Naive thymus-derived CD4-positive, alpha-beta T cell (primary cell): ENCODE results near the gene SCN9A. TPM values are rescaled to one million over a fixed set of nuclear protein-coding genes. Genes with fewer than 3 reads are reported as not detected.

Source experiments
- ATAC-seq: fragments of 150-1000 bp; cut with Tn5 transposase; 2 replicates; pipeline ENCODE4 v1.10.0; 2021; ENCODE audit warnings: mild to moderate bottlenecking, moderate library complexity
- CTCF ChIA-PET: fragments of 350-600 bp; sonication (Branson Sonifier 250); formaldehyde crosslinking; loops from one replicate; lab custom pipeline; 2021; ENCODE audit warnings: antibody characterized with exemption; lab: Charles Lee
- POLR2A ChIA-PET: fragments of 350-600 bp; sonication (Branson Sonifier 250); formaldehyde crosslinking; loops from one replicate; lab custom pipeline; 2021; ENCODE audit warnings: antibody characterized with exemption, inconsistent platforms; lab: Charles Lee
- DNase-seq, 9 donors: peaks; one replicate each; pipeline versions ENCODE4 v3.0.0 to v3.0.0-alpha.2; 2020 to 2022; ENCODE audit warnings: mixed read lengths in 1 of 9
- H3K27ac ChIP-seq: one replicate; pipeline ENCODE4 v1.7.0; 2013; ENCODE audit warnings: mild to moderate bottlenecking, low read depth, low read length, moderate library complexity
- H3K27me3 ChIP-seq, 2 donors: one replicate each; pipeline ENCODE4 v1.7.0; 2013; ENCODE audit warnings: low read length in 2 of 2, mild to moderate bottlenecking in 2 of 2, moderate library complexity in 2 of 2; ENCODE audit not compliant: control insufficient read depth in 2 of 2, insufficient read depth in 2 of 2
- H3K36me3 ChIP-seq, 3 experiments: 1 replicate in 2 of 3; 2 replicates in 1 of 3; pipeline ENCODE4 v1.7.0; 2013; ENCODE audit warnings: low read length in 3 of 3, mild to moderate bottlenecking in 3 of 3, moderate library complexity in 1 of 3; ENCODE audit not compliant: insufficient read depth in 3 of 3, control insufficient read depth in 2 of 3
- H3K4me1 ChIP-seq, 2 donors: one replicate each; pipeline ENCODE4 v1.7.0; 2013; ENCODE audit warnings: low read length in 2 of 2, mild to moderate bottlenecking in 2 of 2, moderate library complexity in 1 of 2; ENCODE audit not compliant: control insufficient read depth in 2 of 2, insufficient read depth in 2 of 2
- H3K4me3 ChIP-seq: 2 replicates; pipeline ENCODE4 v1.7.0; 2013; ENCODE audit warnings: mild to moderate bottlenecking, low read length
- H3K9me3 ChIP-seq, 3 experiments: 1 replicate in 2 of 3; 2 replicates in 1 of 3; pipeline ENCODE4 v1.7.0; 2013; ENCODE audit warnings: low read length in 3 of 3; ENCODE audit not compliant: control insufficient read depth in 2 of 3
- H3K27ac Mint-ChIP-seq, 9 donors: one replicate each; pipeline ENCODE4 v1.8.0; 2020 to 2022; ENCODE audit warnings: mixed read lengths in 9 of 9, mild to moderate bottlenecking in 8 of 9, moderate library complexity in 5 of 9, inconsistent platforms in 2 of 9
- H3K27me3 Mint-ChIP-seq, 5 donors: one replicate each; pipeline ENCODE4 v1.8.0; 2021 to 2022; ENCODE audit warnings: mixed read lengths in 5 of 5, mild to moderate bottlenecking in 1 of 5
- H3K36me3 Mint-ChIP-seq, 5 donors: one replicate each; pipeline ENCODE4 v1.8.0; 2020 to 2022; ENCODE audit warnings: mixed read lengths in 5 of 5, mild to moderate bottlenecking in 3 of 5, inconsistent platforms in 1 of 5
- H3K4me1 Mint-ChIP-seq, 7 donors: one replicate each; pipeline ENCODE4 v1.8.0; 2020 to 2022; ENCODE audit warnings: mixed read lengths in 7 of 7, mild to moderate bottlenecking in 3 of 7, inconsistent platforms in 1 of 7
- H3K4me3 Mint-ChIP-seq, 10 donors: one replicate each; pipeline ENCODE4 v1.8.0; 2020 to 2022; ENCODE audit warnings: mild to moderate bottlenecking in 10 of 10, mixed read lengths in 10 of 10, moderate library complexity in 6 of 10, inconsistent platforms in 2 of 10
- H3K9me3 Mint-ChIP-seq, 11 donors: one replicate each; pipeline ENCODE4 v1.8.0; 2020 to 2022; ENCODE audit warnings: mixed read lengths in 11 of 11, mild to moderate bottlenecking in 4 of 11, inconsistent platforms in 1 of 11, moderate library complexity in 1 of 11
- intact Hi-C, 2 donors: fragments of 100-400 bp; cut with micrococcal nuclease; formaldehyde crosslinking; loops; one replicate each; pipeline ENCODE4 v1.15.1; 2023
- polyA plus RNA-seq, 2 donors: library from polyadenylated mRNA; unstranded; fragments of 300-500 nt; fragmentation: Illumina TruSeq; gene quantifications; one replicate each; pipeline ENCODE4 v1.2.3, GENCODE V29; 2021
- total RNA-seq, 6 experiments: library from RNA in 5 of 6; stranded (reverse) in 5 of 6; gene quantifications; 1 replicate in 5 of 6; 2 replicates in 1 of 6; pipeline ENCODE4 v1.2.3 and lab custom pipeline; 2021 to 2026

Gene SCN9A
- total and polyA plus RNA-seq, 7 experiments from 2014 or later: 0.12 to 1.8 (median 0.40) TPM; not detected in 1

- Mint-ChIP-seq H3K9me3 (peaks cover 0 to 7% (median 0%) of the 10 kb centered on the region in 11 donors), H3K27ac (no peak overlapping the region), H3K36me3 (no peaks in the 10 kb centered on the region), H3K4me1 (peaks cover 0 to 1% (median 0%) of the 10 kb centered on the region in 7 donors), H3K27me3 (peaks cover 0 to 12% (median 0%) of the 10 kb centered on the region in 5 donors), H3K4me3 (no peak overlapping the region)
- POLR2A ChIA-PET: interaction anchor here (0.6 kb wide), 1 partner anchor 21 kb away, joined by 4 read pairs; no protein-coding TSS in a partner anchor
- H3K27ac ChIP-seq: no peak overlapping the region
- H3K4me3 ChIP-seq: no peak overlapping the region
- CTCF ChIA-PET: no interaction called here
- H3K36me3 ChIP-seq: no peaks in the 10 kb centered on the region
- H3K27me3 ChIP-seq: no peaks in the 10 kb centered on the region
- no peaks in the 10 kb centered on the region for H3K4me1 ChIP-seq
- ATAC-seq (no peak), DNase-seq (no peak)
- H3K9me3 ChIP-seq: no peaks in the 10 kb centered on the region
- intact Hi-C loops: no loop called here
Observed at GRCh38 chr2:166394245-166394644, 18.5 kb upstream of the SCN9A start.

- DNase-seq (no peak), ATAC-seq (no peak)
- H3K27ac ChIP-seq: no peak overlapping the region
- intact Hi-C loops: no loop called here
- Mint-ChIP-seq H3K36me3 (no peaks in the 10 kb centered on the region), H3K27ac (no peak overlapping the region), H3K4me3 (no peak overlapping the region), H3K27me3 (peaks cover 0 to 12% (median 0%) of the 10 kb centered on the region in 5 donors), H3K4me1 (peaks cover 0 to 1% (median 0%) of the 10 kb centered on the region in 7 donors), H3K9me3 (peaks cover 0 to 7% (median 0%) of the 10 kb centered on the region in 11 donors)
- no peak overlapping the region for H3K4me3 ChIP-seq
- H3K9me3 ChIP-seq: no peaks in the 10 kb centered on the region
- H3K4me1 ChIP-seq: no peaks in the 10 kb centered on the region
- no peaks in the 10 kb centered on the region for H3K27me3 ChIP-seq
- CTCF ChIA-PET: no interaction called here
- H3K36me3 ChIP-seq: no peaks in the 10 kb centered on the region
- POLR2A ChIA-PET: no interaction called here
Observed at GRCh38 chr2:166393008-166393407, 17.3 kb upstream of the SCN9A start.

- ATAC-seq (no peak), DNase-seq (no peak)
- no peaks in the 10 kb centered on the region for H3K36me3 Mint-ChIP-seq
- H3K27ac ChIP-seq: no peak overlapping the region
- POLR2A ChIA-PET: no interaction called here
- no peaks in the 10 kb centered on the region for H3K9me3 ChIP-seq
- H3K9me3 Mint-ChIP-seq: peaks cover 0 to 5% (median 0%) of the 10 kb centered on the region in 11 donors
- no peaks in the 10 kb centered on the region for H3K36me3 ChIP-seq
- no peak overlapping the region for H3K27ac Mint-ChIP-seq
- no peaks in the 10 kb centered on the region for H3K4me1 ChIP-seq
- H3K27me3 ChIP-seq: no peaks in the 10 kb centered on the region
- CTCF ChIA-PET: no interaction called here
- no peaks in the 10 kb centered on the region for H3K27me3 Mint-ChIP-seq
- H3K4me3 ChIP-seq: no peak overlapping the region
- intact Hi-C loops: no loop called here
- no peaks in the 10 kb centered on the region for H3K4me1 Mint-ChIP-seq
- H3K4me3 Mint-ChIP-seq: no peak overlapping the region
Observed at GRCh38 chr2:166388481-166389070, 12.8 kb upstream of the SCN9A start.

- Histone ChIP-seq H3K4me3 (no peak overlapping the region), H3K27ac (no peak overlapping the region), H3K9me3 (no peaks in the 10 kb centered on the region), H3K4me1 (no peaks in the 10 kb centered on the region), H3K36me3 (no peaks in the 10 kb centered on the region), H3K27me3 (no peaks in the 10 kb centered on the region)
- ChIA-PET CTCF (no interaction called here), POLR2A (no interaction called here)
- Mint-ChIP-seq H3K27ac (no peak overlapping the region), H3K4me3 (no peak overlapping the region), H3K4me1 (no peaks in the 10 kb centered on the region), H3K27me3 (no peaks in the 10 kb centered on the region), H3K36me3 (no peaks in the 10 kb centered on the region), H3K9me3 (peaks cover 0 to 4% (median 0%) of the 10 kb centered on the region in 11 donors)
- DNase-seq (no peak), ATAC-seq (no peak)
- intact Hi-C loops: no loop called here
Observed at GRCh38 chr2:166385313-166385712, 9.6 kb upstream of the SCN9A start.

GRCh38 chr2:166384774-166385173, 9.0 kb upstream of the SCN9A start:
- no peaks in the 10 kb centered on the region for H3K36me3 Mint-ChIP-seq
- Histone ChIP-seq H3K4me3 (no peak overlapping the region), H3K27ac (no peak overlapping the region), H3K27me3 (no peaks in the 10 kb centered on the region), H3K4me1 (no peaks in the 10 kb centered on the region), H3K9me3 (no peaks in the 10 kb centered on the region), H3K36me3 (no peaks in the 10 kb centered on the region)
- peaks cover 0 to 4% (median 0%) of the 10 kb centered on the region in 11 donors for H3K9me3 Mint-ChIP-seq
- intact Hi-C loops: loop anchor here in 1 of 2 donors (1.0 kb wide), 1 partner anchor 23 kb away; no protein-coding TSS in a partner anchor
- no peaks in the 10 kb centered on the region for H3K27me3 Mint-ChIP-seq
- ChIA-PET CTCF (no interaction called here), POLR2A (no interaction called here)
- DNase-seq (peak in 1 of 9 donors; percentile 28), ATAC-seq (no peak)
- no peaks in the 10 kb centered on the region for H3K4me1 Mint-ChIP-seq
- H3K4me3 Mint-ChIP-seq: no peak overlapping the region
- no peak overlapping the region for H3K27ac Mint-ChIP-seq

- peaks cover 4 to 13% (median 10%) of the 10 kb centered on the region in 5 donors for H3K27me3 Mint-ChIP-seq
- H3K4me3 Mint-ChIP-seq: no peak overlapping the region
Observed at GRCh38 chr2:166382448-166382847, 6.7 kb upstream of the SCN9A start.

DNA sequence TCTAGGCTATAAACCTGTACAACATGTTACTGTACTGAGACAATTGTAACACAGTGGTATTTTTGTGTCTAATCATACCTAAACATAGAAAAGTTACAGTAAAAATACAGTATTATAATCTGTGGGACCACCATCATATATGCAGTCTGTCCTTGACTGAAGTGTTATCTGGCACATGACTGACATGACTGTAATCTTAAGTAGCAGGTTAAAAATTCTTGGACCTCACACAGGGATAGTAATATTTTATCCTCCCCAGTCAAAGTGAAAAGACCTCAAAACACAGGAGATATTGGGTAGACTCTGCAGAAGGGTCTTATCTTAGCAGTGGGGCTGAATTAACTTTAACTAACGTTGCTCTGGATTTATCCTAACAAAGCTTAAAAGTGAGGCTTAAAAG, 4.9 kb upstream of the SCN9A start:
- H3K4me3 Mint-ChIP-seq: no peak overlapping the region
- no peak overlapping the region for H3K4me3 ChIP-seq
- H3K27ac Mint-ChIP-seq: no peak overlapping the region
- ATAC-seq (no peak), DNase-seq (no peak)
- H3K4me1 Mint-ChIP-seq: peaks cover 0 to 7% (median 6%) of the 10 kb centered on the region in 7 donors
- H3K36me3 ChIP-seq: no peaks in the 10 kb centered on the region
- H3K27me3 Mint-ChIP-seq: peaks cover 15 to 27% (median 22%) of the 10 kb centered on the region in 5 donors
- no peak overlapping the region for H3K27ac ChIP-seq
- H3K4me1 ChIP-seq: no peaks in the 10 kb centered on the region
- ChIA-PET POLR2A (no interaction called here), CTCF (no interaction called here)
- intact Hi-C loops: no loop called here
- H3K9me3 Mint-ChIP-seq: peaks cover 0 to 4% (median 0%) of the 10 kb centered on the region in 11 donors
- H3K27me3 ChIP-seq: no peaks in the 10 kb centered on the region
- H3K36me3 Mint-ChIP-seq: no peaks in the 10 kb centered on the region
- no peaks in the 10 kb centered on the region for H3K9me3 ChIP-seq

More at GRCh38 chr2:166382448-166382847, 6.7 kb upstream of the SCN9A start:
- Histone ChIP-seq H3K27ac (no peak overlapping the region), H3K9me3 (no peaks in the 10 kb centered on the region), H3K27me3 (no peaks in the 10 kb centered on the region), H3K36me3 (no peaks in the 10 kb centered on the region), H3K4me3 (no peak overlapping the region), H3K4me1 (no peaks in the 10 kb centered on the region)
- H3K9me3 Mint-ChIP-seq: peaks cover 0 to 4% (median 0%) of the 10 kb centered on the region in 11 donors
- ChIA-PET CTCF (no interaction called here), POLR2A (no interaction called here)
- no peak for ATAC-seq
- H3K27ac Mint-ChIP-seq: no peak overlapping the region
- no peak for DNase-seq
- intact Hi-C loops: no loop called here
- no peaks in the 10 kb centered on the region for H3K36me3 Mint-ChIP-seq
- H3K4me1 Mint-ChIP-seq: no peaks in the 10 kb centered on the region
